Sigmoid colon (tissue), 4 donors: ENCODE measurements around the gene RASSF5.

ENCODE experiments used
- CTCF ChIP-seq, 4 experiments: fragments of 450-650 bp in 3 of 4; fragments of 200-600 bp in 1 of 4; IDR thresholded peaks; one replicate each; pipeline ENCODE4 v1.5.1; 2016 to 2019; ENCODE audit warnings: antibody characterized with exemption in 4 of 4, mild to moderate bottlenecking in 3 of 4, moderate library complexity in 2 of 4
- POLR2A ChIP-seq, 2 donors: fragments of 450-650 bp; IDR thresholded peaks; one replicate each; pipeline ENCODE4 v1.6.1; 2016; ENCODE audit warnings: antibody characterized with exemption in 2 of 2, mild to moderate bottlenecking in 2 of 2, moderate library complexity in 2 of 2
- POLR2AphosphoS5 ChIP-seq, 4 donors: sonication (generic); formaldehyde crosslinking; IDR thresholded peaks; one replicate each; pipeline ENCODE4 v1.6.1; 2017; ENCODE audit warnings: antibody characterized with exemption in 4 of 4

GRCh38 chr1:206470692-206471414 lies 36.5 kb upstream of the RASSF5 start:
- TF ChIP-seq CTCF (IDR thresholded peaks at IDR 0.05), result peak in 1 of 4 experiments; percentile 6
- no peak for TF ChIP-seq POLR2AphosphoS5 (IDR thresholded peaks at IDR 0.05)
- no peak for TF ChIP-seq POLR2A (IDR thresholded peaks at IDR 0.05)
